ENCODE measurements around the gene UGGT2.

DNA sequence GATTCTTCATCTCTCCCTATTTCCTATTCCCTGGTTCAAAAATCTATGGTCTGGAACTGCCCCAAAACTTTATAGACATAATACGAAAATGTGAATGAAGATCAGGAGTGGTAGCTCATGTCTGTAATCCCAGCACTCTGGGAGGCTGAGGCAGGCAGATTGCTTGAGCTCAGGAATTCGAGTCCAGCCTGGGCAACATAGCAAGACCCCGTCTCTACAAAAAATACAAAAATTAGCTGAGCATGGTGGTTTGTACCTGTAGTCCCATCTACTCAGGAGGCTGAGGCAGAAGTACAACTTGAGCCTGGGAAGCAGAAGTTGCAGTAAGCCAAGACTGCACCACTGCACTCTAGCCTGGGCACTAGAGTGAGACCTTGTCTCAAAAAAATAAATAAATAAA lies 35.1 kb downstream of the UGGT2 start:
- TF ChIP-seq POLR2A (IDR thresholded peaks at IDR 0.05; ENCODE audit: low read length) (no peak), GATA1 (IDR thresholded peaks at IDR 0.05; ENCODE audit: low read depth, low read length) (no peak)

Measured in erythroblast (primary cell).